ENCODE measurements around the gene HELLS.

- TF ChIP-seq CTCF (IDR thresholded peaks at IDR 0.05) (no peak), EP300 (IDR thresholded peaks at IDR 0.05) (no peak)
These were observed 57.3 kb downstream of the HELLS start for GRCh38 chr10:94602729-94603515.

All from tibial nerve (tissue), 4 donors.